CD4-positive, alpha-beta T cell treated with Interleukin-6 at 100 ng/mL for 8 hours (primary cell): ENCODE results near the gene MAP3K13.
"Not testable (repeated sequence)": the region's sequence is repeated elsewhere in the genome, so short reads cannot be mapped to it uniquely, and the experiment has no call there.

Experiments used
- DNase-seq: peaks from one replicate; pipeline ENCODE4 v3.0.0-alpha.2; 2020; ENCODE audit warnings: mixed read lengths, low spot score

Gene MAP3K13

GRCh38 chr3:185399737-185400667 is 37.1 kb downstream of the MAP3K13 start:
- DNase-seq: no peak

- no peak for DNase-seq
These were observed 37.9 kb downstream of the MAP3K13 start for GRCh38 chr3:185400866-185401265.

GRCh38 chr3:185401319-185401955 is 38.5 kb downstream of the MAP3K13 start:
- DNase-seq: no peak

- DNase-seq: no peak
These were observed 39.6 kb downstream of the MAP3K13 start for GRCh38 chr3:185402561-185402960.

- no peak for DNase-seq
These were observed 40.1 kb downstream of the MAP3K13 start for GRCh38 chr3:185403002-185403401.

- no peak for DNase-seq
These were observed 42.3 kb downstream of the MAP3K13 start for GRCh38 chr3:185405243-185405642.

GRCh38 chr3:185405664-185406063 is 42.7 kb downstream of the MAP3K13 start:
- no peak for DNase-seq

- DNase-seq: no peak
These were observed 43.2 kb downstream of the MAP3K13 start for GRCh38 chr3:185406121-185406620.

GRCh38 chr3:185409957-185410356 is 47.0 kb downstream of the MAP3K13 start:
- DNase-seq: no peak

GRCh38 chr3:185411133-185411532 is 48.2 kb downstream of the MAP3K13 start:
- DNase-seq: no peak

- DNase-seq: no peak
These were observed 53.6 kb downstream of the MAP3K13 start for GRCh38 chr3:185416513-185416912.

- not testable (repeated sequence) for DNase-seq
These were observed 55.6 kb downstream of the MAP3K13 start for GRCh38 chr3:185418561-185418977.

GRCh38 chr3:185420762-185421161 is 57.8 kb downstream of the MAP3K13 start:
- no peak for DNase-seq

- no peak for DNase-seq
These were observed 58.8 kb downstream of the MAP3K13 start for GRCh38 chr3:185421577-185422232.

GRCh38 chr3:185422677-185423076 is 59.7 kb downstream of the MAP3K13 start:
- DNase-seq: no peak

- no peak for DNase-seq
These were observed 60.2 kb downstream of the MAP3K13 start for GRCh38 chr3:185423178-185423577.

GRCh38 chr3:185424435-185424834 is 61.5 kb downstream of the MAP3K13 start:
- no peak for DNase-seq

- no peak for DNase-seq
These were observed 67.4 kb downstream of the MAP3K13 start for GRCh38 chr3:185430375-185430774.

- DNase-seq: no peak
These were observed 77.0 kb downstream of the MAP3K13 start for GRCh38 chr3:185439745-185440466.

GRCh38 chr3:185442031-185442430 is 79.1 kb downstream of the MAP3K13 start:
- DNase-seq: no peak

GRCh38 chr3:185444329-185444728 is 81.4 kb downstream of the MAP3K13 start:
- DNase-seq: no peak

GRCh38 chr3:185448107-185448506 is 85.2 kb downstream of the MAP3K13 start:
- DNase-seq: no peak
